GM12892 (cell line): Measurements from ENCODE around the gene CRYGN.

Source experiments
- DNase-seq: peaks from one replicate; pipeline ENCODE4 v3.0.0; 2011; ENCODE audit not compliant: insufficient read length
- FAIRE-seq: peaks from 2 replicates; lab custom pipeline; 2011; peaks lifted over from hg19 to GRCh38; lab: Jason Lieb, UNC
- POLR2A ChIP-seq: IDR thresholded peaks from 2 replicates; pipeline ENCODE4 v1.6.1; 2011; ENCODE audit warnings: low read depth, low read length, control low read depth
- POLR2AphosphoS5 ChIP-seq: IDR thresholded peaks from 2 replicates; pipeline ENCODE4 v1.6.1; 2011; ENCODE audit warnings: low read depth, low read length, control low read depth
- TAF1 ChIP-seq: IDR thresholded peaks from 2 replicates; pipeline ENCODE4 v1.6.1; 2011; ENCODE audit warnings: low read depth, mild to moderate bottlenecking, control low read depth, low read length, borderline replicate concordance

CRYGN gene

GRCh38 chr7:151390598-151391357 lies 49.2 kb downstream of the CRYGN start:
- FAIRE-seq (no peak), DNase-seq (no peak)
- TF ChIP-seq POLR2AphosphoS5 (no peak), POLR2A (no peak), TAF1 (no peak)

- FAIRE-seq (no peak), DNase-seq (no peak)
- TF ChIP-seq TAF1, result no peak
- no peak for TF ChIP-seq POLR2A
- no peak for TF ChIP-seq POLR2AphosphoS5
Observed at GRCh38 chr7:151389768-151390597, 50.0 kb downstream of the CRYGN start.

- FAIRE-seq (no peak), DNase-seq (no peak)
- no peak for TF ChIP-seq TAF1
Observed at GRCh38 chr7:151389096-151389767, 50.7 kb downstream of the CRYGN start.

GRCh38 chr7:151388430-151388829 lies 51.5 kb downstream of the CRYGN start:
- TF ChIP-seq POLR2AphosphoS5 (no peak), POLR2A (no peak), TAF1 (no peak)
- DNase-seq (no peak), FAIRE-seq (no peak)

GRCh38 chr7:151388007-151388297 lies 52.0 kb downstream of the CRYGN start:
- TF ChIP-seq POLR2A (no peak), POLR2AphosphoS5 (no peak), TAF1 (no peak)
- FAIRE-seq (no peak), DNase-seq (no peak)

- DNase-seq (no peak), FAIRE-seq (no peak)
- no peak for TF ChIP-seq TAF1
- TF ChIP-seq POLR2AphosphoS5, result no peak
- TF ChIP-seq POLR2A, result no peak
Observed at GRCh38 chr7:151387161-151388006, 52.6 kb downstream of the CRYGN start.

- TF ChIP-seq TAF1, result no peak
- no peak for TF ChIP-seq POLR2AphosphoS5
- TF ChIP-seq POLR2A, result no peak
- DNase-seq (no peak), FAIRE-seq (no peak)
Observed at GRCh38 chr7:151386301-151387160, 53.4 kb downstream of the CRYGN start.

GRCh38 chr7:151385626-151386300 lies 54.2 kb downstream of the CRYGN start:
- TF ChIP-seq POLR2A (no peak), POLR2AphosphoS5 (no peak), TAF1 (no peak)
- no peak for DNase-seq
- FAIRE-seq, result no peak

GRCh38 chr7:151384776-151385625 lies 54.9 kb downstream of the CRYGN start:
- no peak for TF ChIP-seq TAF1
- no peak for TF ChIP-seq POLR2A
- TF ChIP-seq POLR2AphosphoS5, result no peak
- FAIRE-seq (no peak), DNase-seq (peak; percentile 14)

- DNase-seq, result no peak
- no peak for FAIRE-seq
- TF ChIP-seq TAF1, result no peak
- no peak for TF ChIP-seq POLR2AphosphoS5
- TF ChIP-seq POLR2A, result no peak
Observed at GRCh38 chr7:151384352-151384697, 55.6 kb downstream of the CRYGN start.
